Measurements from ENCODE around the gene PLP2.
A peak's percentile ranks its signal among the peaks of the same experiment; 100 is the strongest.
"Not testable (repeated sequence)": the region's sequence is repeated elsewhere in the genome, so short reads cannot be mapped to it uniquely, and the experiment has no call there.

PLP2 gene

GRCh38 chrX:49171752-49172279 lies at the start of gene PLP2:
Gene PLP2 (plus strand): TSS chrX:49171898. CDS start chrX:49172001, 103 bp downstream.
- Histone ChIP-seq H3K36me3 (ENCODE audit: control insufficient read depth, low read depth, low read length) (no peaks in the 10 kb centered on the region), H3K9ac (ENCODE audit: low read length) (no peak within 1 kb of the TSS)

GRCh38 chrX:49122499-49122898 lies 49.2 kb upstream of the PLP2 start:
- Histone ChIP-seq H3K27ac (ENCODE audit: low read length) (no peak overlapping the region), H3K9me3 (ENCODE audit: control insufficient read depth, low read depth, low read length) (no peaks in the 10 kb centered on the region), H3K36me3 (ENCODE audit: control insufficient read depth, low read depth, low read length) (peaks cover 2% of the 10 kb centered on the region), H3K27me3 (ENCODE audit: control insufficient read depth, insufficient read depth, low read length) (no peaks in the 10 kb centered on the region), H3K9ac (ENCODE audit: low read length) (no peak overlapping the region), H3K4me3 (ENCODE audit: low read length) (peak overlapping the region; percentile 68), H3K4me1 (ENCODE audit: control insufficient read depth, low read depth, low read length) (no peaks in the 10 kb centered on the region)

More at GRCh38 chrX:49171752-49172279, at the start of gene PLP2:
- Histone ChIP-seq H3K4me1 (ENCODE audit: control insufficient read depth, low read depth, low read length) (peaks cover 6% of the 10 kb centered on the region), H3K27ac (ENCODE audit: low read length) (no peak within 1 kb of the TSS), H3K27me3 (ENCODE audit: control insufficient read depth, insufficient read depth, low read length) (peaks cover 27% of the 10 kb centered on the region), H3K4me3 (ENCODE audit: low read length) (peak within 1 kb of the TSS; percentile 41), H3K9me3 (ENCODE audit: control insufficient read depth, low read depth, low read length) (no peaks in the 10 kb centered on the region)

- H3K27ac ChIP-seq (ENCODE audit: low read length); H3K27me3 ChIP-seq (ENCODE audit: control insufficient read depth, insufficient read depth, low read length); H3K4me1 ChIP-seq (ENCODE audit: control insufficient read depth, low read depth, low read length); H3K9ac ChIP-seq (ENCODE audit: low read length); H3K9me3 ChIP-seq (ENCODE audit: control insufficient read depth, low read depth, low read length); H3K36me3 ChIP-seq (ENCODE audit: control insufficient read depth, low read depth, low read length); H3K4me3 ChIP-seq (ENCODE audit: low read length): not testable (repeated sequence)
Observed at GRCh38 chrX:49127742-49128258, 43.9 kb upstream of the PLP2 start.

- H3K9me3 ChIP-seq (ENCODE audit: control insufficient read depth, low read depth, low read length): peaks cover 3% of the 10 kb centered on the region
- H3K27ac ChIP-seq (ENCODE audit: low read length): no peak overlapping the region
- H3K27me3 ChIP-seq (ENCODE audit: control insufficient read depth, insufficient read depth, low read length): no peaks in the 10 kb centered on the region
- H3K36me3 ChIP-seq (ENCODE audit: control insufficient read depth, low read depth, low read length): no peaks in the 10 kb centered on the region
- H3K4me1 ChIP-seq (ENCODE audit: control insufficient read depth, low read depth, low read length): no peaks in the 10 kb centered on the region
- no peak overlapping the region for H3K4me3 ChIP-seq (ENCODE audit: low read length)
- no peak overlapping the region for H3K9ac ChIP-seq (ENCODE audit: low read length)
Observed at GRCh38 chrX:49129427-49129826, 42.3 kb upstream of the PLP2 start.

- H3K4me1 ChIP-seq (ENCODE audit: control insufficient read depth, low read depth, low read length); H3K9me3 ChIP-seq (ENCODE audit: control insufficient read depth, low read depth, low read length); H3K27ac ChIP-seq (ENCODE audit: low read length); H3K36me3 ChIP-seq (ENCODE audit: control insufficient read depth, low read depth, low read length); H3K9ac ChIP-seq (ENCODE audit: low read length); H3K4me3 ChIP-seq (ENCODE audit: low read length); H3K27me3 ChIP-seq (ENCODE audit: control insufficient read depth, insufficient read depth, low read length): not testable (repeated sequence)
Observed at GRCh38 chrX:49132275-49132674, 39.4 kb upstream of the PLP2 start.

- no peaks in the 10 kb centered on the region for H3K4me1 ChIP-seq (ENCODE audit: control insufficient read depth, low read depth, low read length)
- no peaks in the 10 kb centered on the region for H3K36me3 ChIP-seq (ENCODE audit: control insufficient read depth, low read depth, low read length)
- H3K9me3 ChIP-seq (ENCODE audit: control insufficient read depth, low read depth, low read length): peaks cover 5% of the 10 kb centered on the region
- no peak overlapping the region for H3K4me3 ChIP-seq (ENCODE audit: low read length)
- H3K27me3 ChIP-seq (ENCODE audit: control insufficient read depth, insufficient read depth, low read length): no peaks in the 10 kb centered on the region
- H3K27ac ChIP-seq (ENCODE audit: low read length): no peak overlapping the region
- H3K9ac ChIP-seq (ENCODE audit: low read length): no peak overlapping the region
Observed at GRCh38 chrX:49133759-49134158, 37.9 kb upstream of the PLP2 start.

- H3K9ac ChIP-seq (ENCODE audit: low read length): no peak overlapping the region
- no peaks in the 10 kb centered on the region for H3K27me3 ChIP-seq (ENCODE audit: control insufficient read depth, insufficient read depth, low read length)
- no peaks in the 10 kb centered on the region for H3K4me1 ChIP-seq (ENCODE audit: control insufficient read depth, low read depth, low read length)
- no peaks in the 10 kb centered on the region for H3K36me3 ChIP-seq (ENCODE audit: control insufficient read depth, low read depth, low read length)
- H3K4me3 ChIP-seq (ENCODE audit: low read length): no peak overlapping the region
- H3K27ac ChIP-seq (ENCODE audit: low read length): no peak overlapping the region
- peaks cover 16% of the 10 kb centered on the region for H3K9me3 ChIP-seq (ENCODE audit: control insufficient read depth, low read depth, low read length)
Observed at GRCh38 chrX:49137492-49137891, 34.2 kb upstream of the PLP2 start.

GRCh38 chrX:49139713-49140112 lies 32.0 kb upstream of the PLP2 start:
- no peak overlapping the region for H3K9ac ChIP-seq (ENCODE audit: low read length)
- H3K27me3 ChIP-seq (ENCODE audit: control insufficient read depth, insufficient read depth, low read length): no peaks in the 10 kb centered on the region
- H3K4me3 ChIP-seq (ENCODE audit: low read length): no peak overlapping the region
- no peaks in the 10 kb centered on the region for H3K36me3 ChIP-seq (ENCODE audit: control insufficient read depth, low read depth, low read length)
- H3K4me1 ChIP-seq (ENCODE audit: control insufficient read depth, low read depth, low read length): no peaks in the 10 kb centered on the region
- peaks cover 11% of the 10 kb centered on the region for H3K9me3 ChIP-seq (ENCODE audit: control insufficient read depth, low read depth, low read length)
- H3K27ac ChIP-seq (ENCODE audit: low read length): no peak overlapping the region

GRCh38 chrX:49142264-49142663 lies 29.4 kb upstream of the PLP2 start:
- peaks cover 11% of the 10 kb centered on the region for H3K9me3 ChIP-seq (ENCODE audit: control insufficient read depth, low read depth, low read length)
- not testable (repeated sequence) for H3K4me3 ChIP-seq (ENCODE audit: low read length); H3K27me3 ChIP-seq (ENCODE audit: control insufficient read depth, insufficient read depth, low read length); H3K27ac ChIP-seq (ENCODE audit: low read length); H3K4me1 ChIP-seq (ENCODE audit: control insufficient read depth, low read depth, low read length); H3K36me3 ChIP-seq (ENCODE audit: control insufficient read depth, low read depth, low read length); H3K9ac ChIP-seq (ENCODE audit: low read length)

- H3K9me3 ChIP-seq (ENCODE audit: control insufficient read depth, low read depth, low read length): peaks cover 11% of the 10 kb centered on the region
- H3K4me3 ChIP-seq (ENCODE audit: low read length); H3K9ac ChIP-seq (ENCODE audit: low read length); H3K27ac ChIP-seq (ENCODE audit: low read length); H3K27me3 ChIP-seq (ENCODE audit: control insufficient read depth, insufficient read depth, low read length); H3K4me1 ChIP-seq (ENCODE audit: control insufficient read depth, low read depth, low read length); H3K36me3 ChIP-seq (ENCODE audit: control insufficient read depth, low read depth, low read length): not testable (repeated sequence)
Observed at GRCh38 chrX:49143154-49143553, 28.5 kb upstream of the PLP2 start.

GRCh38 chrX:49147282-49147681 lies 24.4 kb upstream of the PLP2 start:
- Histone ChIP-seq H3K9ac (ENCODE audit: low read length) (no peak overlapping the region), H3K36me3 (ENCODE audit: control insufficient read depth, low read depth, low read length) (no peaks in the 10 kb centered on the region), H3K27ac (ENCODE audit: low read length) (no peak overlapping the region), H3K4me3 (ENCODE audit: low read length) (no peak overlapping the region), H3K27me3 (ENCODE audit: control insufficient read depth, insufficient read depth, low read length) (no peaks in the 10 kb centered on the region), H3K4me1 (ENCODE audit: control insufficient read depth, low read depth, low read length) (no peaks in the 10 kb centered on the region), H3K9me3 (ENCODE audit: control insufficient read depth, low read depth, low read length) (no peaks in the 10 kb centered on the region)

- Histone ChIP-seq H3K9me3 (ENCODE audit: control insufficient read depth, low read depth, low read length) (no peaks in the 10 kb centered on the region), H3K27ac (ENCODE audit: low read length) (no peak overlapping the region), H3K4me1 (ENCODE audit: control insufficient read depth, low read depth, low read length) (no peaks in the 10 kb centered on the region), H3K36me3 (ENCODE audit: control insufficient read depth, low read depth, low read length) (no peaks in the 10 kb centered on the region), H3K4me3 (ENCODE audit: low read length) (no peak overlapping the region), H3K9ac (ENCODE audit: low read length) (no peak overlapping the region), H3K27me3 (ENCODE audit: control insufficient read depth, insufficient read depth, low read length) (no peaks in the 10 kb centered on the region)
Observed at GRCh38 chrX:49147936-49148335, 23.8 kb upstream of the PLP2 start.
